Measurements from ENCODE around the gene PHLDA1. TPM values are rescaled to one million over a fixed set of nuclear protein-coding genes. Genes with fewer than 3 reads are reported as not detected.

The PHLDA1 gene
- total RNA-seq, 1 experiment from 2014 or later, result 203 TPM

DNA sequence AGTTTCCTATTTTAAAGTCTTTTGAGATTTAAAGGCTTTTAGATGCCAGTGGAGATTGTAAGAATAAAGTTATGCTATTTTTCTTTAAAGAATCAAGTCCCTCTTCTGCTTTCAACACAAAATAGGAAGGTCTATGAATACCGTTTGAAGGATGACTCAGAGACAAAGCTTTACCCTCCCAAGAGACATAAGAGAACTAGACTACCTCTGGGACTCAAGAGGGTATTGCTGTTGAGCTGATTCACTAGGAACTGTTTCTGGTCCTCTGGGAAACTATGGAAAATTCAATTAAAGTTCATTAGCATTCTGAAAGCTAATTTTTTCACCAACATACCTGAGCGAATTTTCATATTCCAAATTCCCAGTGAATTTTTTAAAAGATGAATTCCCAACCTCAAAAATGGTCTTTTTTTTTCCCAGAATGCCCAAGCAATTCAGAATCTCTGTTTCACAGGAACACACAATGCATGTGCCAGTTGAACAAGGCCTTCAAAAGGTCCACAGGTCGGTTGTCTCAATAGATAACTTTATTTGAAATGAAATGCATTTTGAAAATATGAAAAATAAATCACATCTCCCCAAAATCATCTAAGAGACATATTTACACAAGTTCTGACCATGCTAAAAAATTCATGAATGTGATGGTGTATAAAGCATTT, 6.5 kb downstream of the PHLDA1 start:
- no peaks in the 10 kb centered on the region for H3K27me3 Mint-ChIP-seq (ENCODE audit: insufficient read depth, unreplicated experiment)
- POLR2A ChIA-PET, result interaction anchor here (0.7 to 1.7 kb wide), 12 partner anchors 8 to 516 kb away, joined by 3 to 6 read pairs (median 3); no protein-coding TSS in a partner anchor
- peaks cover 31% of the 10 kb centered on the region for H3K4me1 Mint-ChIP-seq (ENCODE audit: insufficient read depth, unreplicated experiment)
- no TSS peak for BruUV-seq (replicated peaks)
- peak; percentile 72 for DNase-seq (ENCODE audit: unreplicated experiment)
- intact Hi-C loops (cut with micrococcal nuclease), result loop anchor here (2.0 kb wide), 1 partner anchor 80 kb away; no protein-coding TSS in a partner anchor
- CTCF ChIA-PET, result interaction anchor here (0.6 to 1.2 kb wide), 6 partner anchors 45 to 498 kb away, joined by 3 to 6 read pairs (median 3); no protein-coding TSS in a partner anchor
- no peak overlapping the region for H3K4me3 Mint-ChIP-seq (ENCODE audit: unreplicated experiment)
- TF ChIP-seq, protein P1, sequence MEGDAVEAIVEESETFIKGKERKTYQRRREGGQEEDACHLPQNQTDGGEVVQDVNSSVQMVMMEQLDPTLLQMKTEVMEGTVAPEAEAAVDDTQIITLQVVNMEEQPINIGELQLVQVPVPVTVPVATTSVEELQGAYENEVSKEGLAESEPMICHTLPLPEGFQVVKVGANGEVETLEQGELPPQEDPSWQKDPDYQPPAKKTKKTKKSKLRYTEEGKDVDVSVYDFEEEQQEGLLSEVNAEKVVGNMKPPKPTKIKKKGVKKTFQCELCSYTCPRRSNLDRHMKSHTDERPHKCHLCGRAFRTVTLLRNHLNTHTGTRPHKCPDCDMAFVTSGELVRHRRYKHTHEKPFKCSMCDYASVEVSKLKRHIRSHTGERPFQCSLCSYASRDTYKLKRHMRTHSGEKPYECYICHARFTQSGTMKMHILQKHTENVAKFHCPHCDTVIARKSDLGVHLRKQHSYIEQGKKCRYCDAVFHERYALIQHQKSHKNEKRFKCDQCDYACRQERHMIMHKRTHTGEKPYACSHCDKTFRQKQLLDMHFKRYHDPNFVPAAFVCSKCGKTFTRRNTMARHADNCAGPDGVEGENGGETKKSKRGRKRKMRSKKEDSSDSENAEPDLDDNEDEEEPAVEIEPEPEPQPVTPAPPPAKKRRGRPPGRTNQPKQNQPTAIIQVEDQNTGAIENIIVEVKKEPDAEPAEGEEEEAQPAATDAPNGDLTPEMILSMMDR (IDR thresholded peaks at IDR 0.05; ENCODE audit: unreplicated experiment), result no peak
- H3K9me3 Mint-ChIP-seq (ENCODE audit: unreplicated experiment), result no peaks in the 10 kb centered on the region
- peak overlapping the region; percentile 82 for H3K27ac Mint-ChIP-seq (ENCODE audit: low read depth, unreplicated experiment)
- H3K36me3 Mint-ChIP-seq (ENCODE audit: insufficient read depth, unreplicated experiment), result peaks cover 24% of the 10 kb centered on the region

DNA sequence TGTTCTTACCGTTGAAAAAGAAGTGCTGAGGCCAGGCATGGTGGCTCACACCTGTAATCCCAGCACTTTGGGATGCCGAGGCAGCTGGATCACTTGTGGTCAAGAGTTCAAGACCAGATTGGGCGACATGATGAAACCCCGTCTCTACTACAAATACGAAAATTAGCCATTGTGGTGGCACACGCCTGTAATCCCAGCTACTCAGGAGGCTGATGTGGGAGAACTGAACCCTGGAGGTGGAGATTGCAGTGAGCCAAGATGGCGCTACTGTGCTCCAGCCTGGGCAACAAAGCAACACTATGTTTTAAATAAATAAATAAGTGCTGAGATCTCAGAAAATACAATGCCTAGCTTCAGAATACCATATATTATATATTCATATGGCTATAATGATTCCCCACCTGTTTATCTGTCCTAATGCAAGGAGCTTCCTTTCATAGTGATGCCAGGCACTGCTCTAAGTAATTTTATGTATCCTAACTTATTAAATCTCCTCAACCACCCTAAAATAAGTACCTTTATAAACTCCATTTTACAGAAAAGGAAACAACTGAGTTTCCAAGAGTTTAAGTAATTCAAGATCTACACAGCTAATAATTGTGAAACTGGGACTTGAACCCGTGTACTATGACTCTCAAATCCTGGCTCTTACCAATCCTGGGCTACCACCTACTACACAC, 7.3 kb downstream of the PHLDA1 start:
- ChIA-PET POLR2A (interaction anchor here (0.7 to 1.7 kb wide), 8 partner anchors 9 to 515 kb away, joined by 3 to 6 read pairs (median 4); no protein-coding TSS in a partner anchor), CTCF (interaction anchor here (0.9 to 1.2 kb wide), 6 partner anchors 70 to 401 kb away, joined by 3 to 6 read pairs (median 3); no protein-coding TSS in a partner anchor)
- DNase-seq (ENCODE audit: unreplicated experiment), result no peak
- Mint-ChIP-seq H3K9me3 (ENCODE audit: unreplicated experiment) (no peaks in the 10 kb centered on the region), H3K4me1 (ENCODE audit: insufficient read depth, unreplicated experiment) (peaks cover 32% of the 10 kb centered on the region), H3K36me3 (ENCODE audit: insufficient read depth, unreplicated experiment) (peaks cover 21% of the 10 kb centered on the region), H3K27ac (ENCODE audit: low read depth, unreplicated experiment) (peak overlapping the region; percentile 82), H3K27me3 (ENCODE audit: insufficient read depth, unreplicated experiment) (no peaks in the 10 kb centered on the region), H3K4me3 (ENCODE audit: unreplicated experiment) (no peak overlapping the region)
- BruUV-seq (replicated peaks), result no TSS peak
- intact Hi-C loops (cut with micrococcal nuclease), result loop anchor here (2.0 kb wide), 1 partner anchor 79 kb away; no protein-coding TSS in a partner anchor
- TF ChIP-seq, protein P1 (IDR thresholded peaks at IDR 0.05; ENCODE audit: unreplicated experiment), result no peak

DNA sequence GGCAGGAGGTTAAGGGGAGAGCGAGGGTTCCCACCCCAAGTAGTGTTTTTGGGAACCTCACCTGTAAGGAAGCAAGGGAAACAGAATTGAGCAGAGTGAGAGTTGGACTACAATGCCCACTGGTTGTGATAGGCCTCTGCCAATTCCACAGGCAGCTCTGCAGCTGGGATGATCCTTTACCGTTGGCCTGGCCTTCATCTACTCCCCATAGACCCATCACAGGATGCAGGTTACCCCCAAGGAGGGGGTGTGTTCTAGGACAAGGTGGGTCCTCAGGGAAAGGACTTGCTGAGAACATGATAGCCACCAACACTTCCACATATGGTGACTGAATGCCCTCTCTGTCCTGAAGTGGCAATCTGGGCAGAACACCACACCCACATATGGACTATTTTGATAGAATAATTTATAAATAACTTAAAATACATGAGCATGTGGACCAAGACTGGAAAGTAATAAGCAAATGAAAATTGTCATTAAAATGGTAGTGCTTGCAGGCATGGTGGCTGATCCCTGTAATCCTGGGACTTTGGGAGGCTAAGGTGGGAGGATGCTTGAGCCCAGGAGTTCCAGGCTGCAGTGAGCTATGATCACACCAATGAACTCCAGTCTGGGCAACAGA, 8.4 kb downstream of the PHLDA1 start:
- no peak for DNase-seq (ENCODE audit: unreplicated experiment)
- no TSS peak for BruUV-seq (replicated peaks)
- ChIA-PET POLR2A (interaction anchor here (0.6 to 4.1 kb wide), 4 partner anchors 8 to 400 kb away, joined by 3 to 76 read pairs (median 3); partner anchors contain the start of gene PHLDA1), CTCF (interaction anchor here (1.0 to 1.7 kb wide), 4 partner anchors 9 to 400 kb away, joined by 3 to 6 read pairs (median 4); no protein-coding TSS in a partner anchor)
- Mint-ChIP-seq H3K4me3 (ENCODE audit: unreplicated experiment) (no peak overlapping the region), H3K27ac (ENCODE audit: low read depth, unreplicated experiment) (no peak overlapping the region), H3K36me3 (ENCODE audit: insufficient read depth, unreplicated experiment) (peaks cover 10% of the 10 kb centered on the region), H3K4me1 (ENCODE audit: insufficient read depth, unreplicated experiment) (peaks cover 42% of the 10 kb centered on the region), H3K27me3 (ENCODE audit: insufficient read depth, unreplicated experiment) (no peaks in the 10 kb centered on the region), H3K9me3 (ENCODE audit: unreplicated experiment) (no peaks in the 10 kb centered on the region)
- TF ChIP-seq, protein P1 (IDR thresholded peaks at IDR 0.05; ENCODE audit: unreplicated experiment), result no peak
- intact Hi-C loops (cut with micrococcal nuclease), result no loop called here
